Parathyroid adenoma (tissue), 2 donors: Measurements from ENCODE around the gene SYNJ1.

ENCODE experiments used
- H2AFZ ChIP-seq: fragments of 300-600 bp; sonication (generic); one replicate; pipeline ENCODE4 v1.7.0; 2017; ENCODE audit warnings: antibody characterized with exemption, mild to moderate bottlenecking
- H3K27ac ChIP-seq: fragments of 300-600 bp; sonication (generic); one replicate; pipeline ENCODE4 v1.7.0; 2017
- H3K27me3 ChIP-seq: fragments of 300-600 bp; sonication (generic); one replicate; pipeline ENCODE4 v1.7.0; 2017; ENCODE audit warnings: low read length; ENCODE audit not compliant: control insufficient read depth, insufficient read depth
- H3K36me3 ChIP-seq: fragments of 300-600 bp; sonication (generic); one replicate; pipeline ENCODE4 v1.7.0; 2017; ENCODE audit warnings: low read length; ENCODE audit not compliant: control insufficient read depth, insufficient read depth
- H3K4me1 ChIP-seq: fragments of 300-600 bp; sonication (generic); one replicate; pipeline ENCODE4 v1.7.0; 2017; ENCODE audit warnings: control low read depth
- H3K4me2 ChIP-seq: fragments of 300-600 bp; sonication (generic); one replicate; pipeline ENCODE4 v1.7.0; 2017; ENCODE audit warnings: low read length
- H3K4me3 ChIP-seq: fragments of 300-600 bp; sonication (generic); one replicate; pipeline ENCODE4 v1.7.0; 2017; ENCODE audit warnings: low read depth, low read length
- H3K79me2 ChIP-seq: fragments of 300-600 bp; sonication (generic); one replicate; pipeline ENCODE4 v1.7.0; 2017; ENCODE audit warnings: control low read depth
- H3K9ac ChIP-seq: fragments of 300-600 bp; sonication (generic); one replicate; pipeline ENCODE4 v1.7.0; 2017; ENCODE audit warnings: mild to moderate bottlenecking
- H3K9me3 ChIP-seq: fragments of 300-600 bp; sonication (generic); one replicate; pipeline ENCODE4 v1.7.0; 2017; ENCODE audit warnings: low read length; ENCODE audit not compliant: control insufficient read depth
- TF ChIP-seq, protein P1 (sequence below): fragments of 300-600 bp; sonication (generic); IDR thresholded peaks from one replicate; pipeline ENCODE4 v1.7.0; 2017; ENCODE audit warnings: antibody characterized with exemption, mild to moderate bottlenecking
- donor health status: primary hyperparathyroidism.

Gene SYNJ1

DNA sequence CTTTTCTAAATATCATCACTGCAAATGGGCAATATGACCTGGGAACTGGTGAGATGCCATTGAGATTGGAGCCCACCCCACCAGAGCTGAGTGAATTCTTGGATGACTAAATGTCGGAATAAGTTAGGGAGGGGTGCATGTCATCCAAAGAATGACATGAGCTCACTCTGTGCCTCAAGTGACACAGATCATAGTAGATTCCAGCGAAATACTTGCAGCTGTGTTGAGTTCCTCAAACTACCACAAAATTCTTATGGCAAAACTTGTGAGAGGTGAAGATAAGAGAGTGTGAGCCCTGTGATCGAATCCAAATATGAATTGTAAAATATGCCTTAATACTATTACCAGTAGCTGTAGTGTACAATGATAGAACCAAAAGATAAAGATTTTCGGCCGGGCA lies 140.2 kb downstream of the SYNJ1 start:
- H2AFZ ChIP-seq = no peak overlapping the region
- no peaks in the 10 kb centered on the region for H3K36me3 ChIP-seq
- H3K27me3 ChIP-seq = no peaks in the 10 kb centered on the region
- no peaks in the 10 kb centered on the region for H3K9me3 ChIP-seq
- no peak overlapping the region for H3K4me2 ChIP-seq
- H3K79me2 ChIP-seq = no peaks in the 10 kb centered on the region
- H3K4me3 ChIP-seq = no peak overlapping the region
- TF ChIP-seq, protein P1, sequence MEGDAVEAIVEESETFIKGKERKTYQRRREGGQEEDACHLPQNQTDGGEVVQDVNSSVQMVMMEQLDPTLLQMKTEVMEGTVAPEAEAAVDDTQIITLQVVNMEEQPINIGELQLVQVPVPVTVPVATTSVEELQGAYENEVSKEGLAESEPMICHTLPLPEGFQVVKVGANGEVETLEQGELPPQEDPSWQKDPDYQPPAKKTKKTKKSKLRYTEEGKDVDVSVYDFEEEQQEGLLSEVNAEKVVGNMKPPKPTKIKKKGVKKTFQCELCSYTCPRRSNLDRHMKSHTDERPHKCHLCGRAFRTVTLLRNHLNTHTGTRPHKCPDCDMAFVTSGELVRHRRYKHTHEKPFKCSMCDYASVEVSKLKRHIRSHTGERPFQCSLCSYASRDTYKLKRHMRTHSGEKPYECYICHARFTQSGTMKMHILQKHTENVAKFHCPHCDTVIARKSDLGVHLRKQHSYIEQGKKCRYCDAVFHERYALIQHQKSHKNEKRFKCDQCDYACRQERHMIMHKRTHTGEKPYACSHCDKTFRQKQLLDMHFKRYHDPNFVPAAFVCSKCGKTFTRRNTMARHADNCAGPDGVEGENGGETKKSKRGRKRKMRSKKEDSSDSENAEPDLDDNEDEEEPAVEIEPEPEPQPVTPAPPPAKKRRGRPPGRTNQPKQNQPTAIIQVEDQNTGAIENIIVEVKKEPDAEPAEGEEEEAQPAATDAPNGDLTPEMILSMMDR = no peak
- no peaks in the 10 kb centered on the region for H3K4me1 ChIP-seq
- no peak overlapping the region for H3K9ac ChIP-seq
- no peak overlapping the region for H3K27ac ChIP-seq

DNA sequence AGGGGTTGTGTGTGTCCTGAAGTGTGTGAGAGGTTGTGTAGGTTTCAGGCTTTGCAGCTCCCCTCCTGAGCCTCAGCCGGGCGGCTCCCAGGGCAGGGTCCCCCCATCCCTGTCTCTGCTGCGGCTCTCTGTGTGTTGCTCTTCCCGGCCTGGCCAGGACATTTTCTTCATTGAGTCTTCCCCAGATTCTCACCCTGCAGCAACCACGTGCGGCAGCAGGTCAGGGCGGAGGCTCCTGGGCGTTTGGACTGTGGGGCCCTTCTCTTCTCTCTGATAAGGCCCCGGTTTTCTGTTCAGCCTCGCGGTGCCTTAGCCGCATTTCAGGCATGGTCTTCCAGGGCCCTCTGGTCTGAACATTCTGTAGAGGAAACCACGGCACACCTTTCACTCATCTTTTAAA lies 140.7 kb downstream of the SYNJ1 start:
- Histone ChIP-seq H3K4me2 (no peak overlapping the region), H2AFZ (no peak overlapping the region), H3K36me3 (no peaks in the 10 kb centered on the region), H3K4me3 (no peak overlapping the region), H3K9me3 (no peaks in the 10 kb centered on the region), H3K79me2 (no peaks in the 10 kb centered on the region), H3K27me3 (no peaks in the 10 kb centered on the region), H3K4me1 (no peaks in the 10 kb centered on the region), H3K27ac (no peak overlapping the region), H3K9ac (no peak overlapping the region)
- TF ChIP-seq, protein P1 = no peak

DNA sequence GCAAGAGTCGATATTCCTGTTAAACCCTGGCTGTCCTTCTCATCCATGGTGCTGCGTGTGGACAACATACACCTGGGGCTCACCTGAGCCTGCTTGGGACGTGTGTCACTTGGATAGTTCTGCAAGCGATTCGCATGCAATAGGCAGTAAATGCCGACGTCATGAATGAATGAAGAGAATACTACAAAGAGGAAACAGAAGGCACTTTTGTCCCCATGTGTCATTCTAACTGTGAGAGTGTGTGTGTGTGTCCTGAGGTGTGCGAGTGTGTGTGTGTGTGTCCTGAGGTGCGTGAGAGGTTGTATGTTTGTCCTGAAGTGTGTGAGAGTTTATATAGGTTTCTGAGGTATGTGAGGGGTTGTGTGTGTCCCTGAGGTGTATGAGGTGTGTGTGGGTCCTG lies 141.8 kb downstream of the SYNJ1 start:
- Histone ChIP-seq H3K79me2 (no peaks in the 10 kb centered on the region), H2AFZ (no peak overlapping the region), H3K9me3 (no peaks in the 10 kb centered on the region), H3K9ac (no peak overlapping the region), H3K4me1 (no peaks in the 10 kb centered on the region), H3K36me3 (no peaks in the 10 kb centered on the region), H3K4me2 (no peak overlapping the region), H3K4me3 (no peak overlapping the region), H3K27me3 (no peaks in the 10 kb centered on the region), H3K27ac (no peak overlapping the region)
- TF ChIP-seq, protein P1 = no peak

DNA sequence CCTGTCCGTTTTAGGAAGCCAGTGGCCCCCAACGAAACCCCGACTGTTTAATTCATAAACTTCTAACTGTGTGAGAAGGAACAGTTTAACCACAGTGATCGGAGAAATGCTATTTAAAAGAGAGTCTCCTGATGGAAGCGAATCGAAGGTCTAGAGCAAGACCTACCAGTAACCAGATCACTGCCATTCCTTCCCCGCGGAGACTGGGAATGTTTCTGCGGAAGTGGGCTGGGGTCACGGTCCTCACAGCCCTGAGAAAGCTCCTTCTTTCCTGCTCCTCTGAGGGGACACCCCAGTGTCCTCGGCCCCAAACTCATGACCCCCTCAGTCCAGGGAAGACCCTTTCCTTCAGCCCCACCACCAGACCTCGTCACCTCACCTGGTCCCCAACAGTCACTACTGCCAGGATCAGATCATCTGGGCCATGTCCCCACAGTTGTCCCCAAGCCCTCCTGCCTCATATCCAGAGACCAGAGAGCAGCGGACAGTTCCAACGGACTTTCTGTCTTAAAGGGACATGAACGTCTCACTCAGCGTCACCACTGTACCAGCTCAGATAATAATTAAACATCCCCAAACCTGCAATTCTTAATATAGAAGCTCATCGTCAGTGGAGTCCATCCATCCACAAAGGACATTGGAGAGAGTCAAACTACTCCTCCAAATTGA lies 142.6 kb downstream of the SYNJ1 start, which contains the start of gene TCP10L:
TCP10L (minus strand) TSS at position 482 of the 669 bp plus-strand sequence. CDS start 1,219 bp downstream, outside the sequence.
- Histone ChIP-seq H3K4me2 (no peak within 1 kb of the TSS), H3K27ac (no peak within 1 kb of the TSS), H3K9me3 (no peaks in the 10 kb centered on the region), H3K4me1 (no peaks in the 10 kb centered on the region), H3K4me3 (no peak within 1 kb of the TSS), H3K9ac (no peak within 1 kb of the TSS), H3K79me2 (no peaks in the 10 kb centered on the region), H3K36me3 (no peaks in the 10 kb centered on the region), H3K27me3 (no peaks in the 10 kb centered on the region), H2AFZ (no peak within 1 kb of the TSS)
- TF ChIP-seq, protein P1 = no peak

DNA sequence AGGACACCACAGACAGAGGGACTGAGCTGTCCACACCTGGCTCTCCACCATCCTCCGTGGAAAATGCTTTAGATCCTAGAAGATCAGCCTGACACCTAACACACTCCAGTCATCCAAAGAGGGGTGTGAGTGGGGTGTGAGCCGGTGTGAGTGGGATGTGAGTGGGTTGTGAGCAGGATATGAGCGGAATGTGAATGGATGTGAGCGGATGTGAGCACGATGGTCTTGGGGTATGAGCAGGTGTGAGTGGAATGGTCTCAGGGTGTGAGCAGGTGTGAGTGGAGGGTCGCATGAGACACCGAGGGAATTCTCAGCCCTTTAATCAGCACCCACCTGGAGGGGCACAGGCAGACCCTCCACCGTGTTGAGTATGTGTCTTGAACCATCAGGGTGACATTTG lies 143.3 kb downstream of the SYNJ1 start:
- Histone ChIP-seq H3K27me3 (no peaks in the 10 kb centered on the region), H3K79me2 (no peaks in the 10 kb centered on the region), H3K27ac (no peak overlapping the region), H3K9ac (no peak overlapping the region), H2AFZ (no peak overlapping the region), H3K9me3 (no peaks in the 10 kb centered on the region), H3K4me2 (no peak overlapping the region), H3K4me3 (no peak overlapping the region), H3K36me3 (no peaks in the 10 kb centered on the region), H3K4me1 (no peaks in the 10 kb centered on the region)
- TF ChIP-seq, protein P1 = no peak
